Neuronal stem cell (in vitro differentiated cells): Measurements from ENCODE around the gene CFAP77.

ENCODE experiments used
- DNase-seq: peaks from one replicate; pipeline ENCODE4 v3.0.0-alpha.2; 2013; ENCODE audit warnings: low spot score
- H2AFZ ChIP-seq: one replicate; pipeline ENCODE4 v1.6.1; 2013; ENCODE audit warnings: mild to moderate bottlenecking, low read length, inconsistent platforms
- H2AK5ac ChIP-seq: 2 replicates; pipeline ENCODE4 v1.6.1; 2013; ENCODE audit warnings: low read depth, mild to moderate bottlenecking, inconsistent platforms, low read length, moderate library complexity, mixed read lengths
- H2BK120ac ChIP-seq: 2 replicates; pipeline ENCODE4 v1.6.1; 2013; ENCODE audit warnings: low read depth, mild to moderate bottlenecking, inconsistent platforms, low read length, moderate library complexity, mixed read lengths
- H2BK12ac ChIP-seq: one replicate; pipeline ENCODE4 v1.6.1; 2013; ENCODE audit warnings: low read length, inconsistent platforms
- H2BK15ac ChIP-seq: 2 replicates; pipeline ENCODE4 v1.6.1; 2013; ENCODE audit warnings: mild to moderate bottlenecking, low read length, inconsistent platforms, mixed read lengths
- H2BK5ac ChIP-seq: one replicate; pipeline ENCODE4 v1.6.1; 2013; ENCODE audit warnings: inconsistent platforms, mild to moderate bottlenecking, low read length, moderate library complexity
- H3K14ac ChIP-seq: one replicate; pipeline ENCODE4 v1.6.1; 2013; ENCODE audit warnings: low read length, inconsistent platforms
- H3K18ac ChIP-seq: 2 replicates; pipeline ENCODE4 v1.6.1; 2013; ENCODE audit warnings: low read length, inconsistent platforms
- H3K23ac ChIP-seq: 2 replicates; pipeline ENCODE4 v1.6.1; 2013; ENCODE audit warnings: low read depth, mild to moderate bottlenecking, mixed read lengths, low read length, inconsistent platforms; ENCODE audit not compliant: poor library complexity
- H3K27ac ChIP-seq: replicated peaks from 3 replicates; pipeline ENCODE4 v1.5.1; 2013; ENCODE audit warnings: low read length, inconsistent platforms
- H3K27me3 ChIP-seq, 3 experiments: 2 replicates each; pipeline ENCODE4 v1.6.1; 2013; ENCODE audit warnings: low read length in 3 of 3, mild to moderate bottlenecking in 2 of 3, inconsistent platforms in 1 of 3, low read depth in 1 of 3, mixed read lengths in 1 of 3, moderate library complexity in 1 of 3; ENCODE audit not compliant: control insufficient read depth in 3 of 3, insufficient read depth in 3 of 3
- H3K36me3 ChIP-seq, 2 donors: replicated peaks in 1 of 2; 2 replicates each; pipeline ENCODE4 v1.6.1; 2013; ENCODE audit warnings: low read length in 2 of 2; ENCODE audit not compliant: control insufficient read depth in 2 of 2, insufficient read depth in 2 of 2
- H3K4ac ChIP-seq: 2 replicates; pipeline ENCODE4 v1.6.1; 2013; ENCODE audit warnings: inconsistent platforms, mild to moderate bottlenecking, low read length, moderate library complexity
- H3K4me1 ChIP-seq, 2 donors: 1 replicate in 1 of 2; 2 replicates in 1 of 2; pipeline ENCODE4 v1.6.1; 2013; ENCODE audit warnings: low read length in 2 of 2, low read depth in 1 of 2; ENCODE audit not compliant: control insufficient read depth in 2 of 2, insufficient read depth in 1 of 2
- H3K4me2 ChIP-seq: one replicate; pipeline ENCODE4 v1.6.1; 2013; ENCODE audit warnings: mild to moderate bottlenecking, low read length, inconsistent platforms; ENCODE audit not compliant: insufficient read depth, poor library complexity, severe bottlenecking
- H3K4me3 ChIP-seq, 2 donors: 2 replicates each; pipeline ENCODE4 v1.5.1; 2013; ENCODE audit warnings: low read length in 2 of 2, mild to moderate bottlenecking in 2 of 2, inconsistent platforms in 1 of 2, moderate library complexity in 1 of 2
- H3K79me1 ChIP-seq: one replicate; pipeline ENCODE4 v1.6.1; 2013; ENCODE audit warnings: low read depth, mild to moderate bottlenecking, inconsistent platforms, low read length, moderate library complexity
- H3K9ac ChIP-seq: one replicate; pipeline ENCODE4 v1.6.1; 2013; ENCODE audit warnings: mild to moderate bottlenecking, low read depth, low read length, inconsistent platforms; ENCODE audit not compliant: poor library complexity
- H3K9me3 ChIP-seq, 2 donors: replicated peaks in 1 of 2; 2 replicates each; pipeline versions ENCODE3 to v1.6.1; 2013; ENCODE audit warnings: low read length in 2 of 2, mild to moderate bottlenecking in 2 of 2, inconsistent platforms in 1 of 2, low read depth in 1 of 2, mixed read lengths in 1 of 2, moderate library complexity in 1 of 2; ENCODE audit not compliant: control insufficient read depth in 2 of 2, insufficient read depth in 1 of 2
- H4K8ac ChIP-seq: one replicate; pipeline ENCODE4 v1.6.1; 2013; ENCODE audit warnings: low read depth, mild to moderate bottlenecking, inconsistent platforms, low read length, moderate library complexity
- H4K91ac ChIP-seq: one replicate; pipeline ENCODE4 v1.6.1; 2013; ENCODE audit warnings: low read length, low read depth, mild to moderate bottlenecking, inconsistent platforms; ENCODE audit not compliant: poor library complexity
- WGBS, 2 donors: extraction: QIAGEN DNeasy Blood & Tissue Kit; methylation state at CpG; one replicate each; pipeline ENCODE4 v1.1.7; 2013; ENCODE audit warnings: missing lambda C conversion rate in 2 of 2, mixed read lengths in 1 of 2; ENCODE audit not compliant: insufficient read length in 2 of 2, insufficient replicate concordance in 1 of 2; ENCODE audit errors: extremely low coverage in 2 of 2; 5-methylcytosine and 5-hydroxymethylcytosine counted together

Gene CFAP77

GRCh38 chr9:132591751-132592314 lies 181.8 kb downstream of the CFAP77 start:
- peaks cover 0 to 2% of the 10 kb centered on the region in 2 donors for H3K9me3 ChIP-seq
- H3K79me1 ChIP-seq = no peaks in the 10 kb centered on the region
- no peak overlapping the region for H3K9ac ChIP-seq
- H3K4me3 ChIP-seq = no peak overlapping the region
- no peak overlapping the region for H2BK12ac ChIP-seq
- H2AFZ ChIP-seq = no peak overlapping the region
- no peak for DNase-seq
- no peak overlapping the region for H2AK5ac ChIP-seq
- no peak overlapping the region for H3K14ac ChIP-seq
- no peak overlapping the region for H4K91ac ChIP-seq
- peaks cover 41 to 53% (median 51%) of the 10 kb centered on the region in 3 experiments for H3K27me3 ChIP-seq
- H3K27ac ChIP-seq = no peak overlapping the region
- peaks cover 6 to 17% of the 10 kb centered on the region in 2 donors for H3K4me1 ChIP-seq
- H3K23ac ChIP-seq = no peak overlapping the region
- H2BK120ac ChIP-seq = no peak overlapping the region
- H2BK15ac ChIP-seq = no peak overlapping the region
- no peak overlapping the region for H4K8ac ChIP-seq
- peak overlapping the region; percentile 47 for H3K4me2 ChIP-seq
- no peak overlapping the region for H3K4ac ChIP-seq
- no peak overlapping the region for H3K18ac ChIP-seq
- H3K36me3 ChIP-seq = peaks cover 7 to 32% of the 10 kb centered on the region in 2 donors
- H2BK5ac ChIP-seq = no peak overlapping the region
- WGBS, 2 donors = no CpG with 5 or more reads among the region's 9 CpGs

- Histone ChIP-seq H2BK12ac (no peak overlapping the region), H2AFZ (no peak overlapping the region), H3K23ac (no peak overlapping the region), H4K91ac (no peak overlapping the region), H3K36me3 (peaks cover 7 to 38% of the 10 kb centered on the region in 2 donors), H3K14ac (no peak overlapping the region), H2AK5ac (no peak overlapping the region), H3K4me1 (peaks cover 6 to 17% of the 10 kb centered on the region in 2 donors), H3K27me3 (peaks cover 35 to 46% (median 45%) of the 10 kb centered on the region in 3 experiments), H3K4me3 (no peak overlapping the region), H3K9me3 (peaks cover 0 to under 1% of the 10 kb centered on the region in 2 donors), H3K18ac (no peak overlapping the region), H3K27ac (no peak overlapping the region), H2BK5ac (no peak overlapping the region), H4K8ac (no peak overlapping the region), H2BK15ac (no peak overlapping the region), H3K4ac (no peak overlapping the region), H3K79me1 (no peaks in the 10 kb centered on the region), H3K9ac (no peak overlapping the region), H2BK120ac (no peak overlapping the region), H3K4me2 (peak overlapping the region; percentile 47)
- DNase-seq = no peak
- no CpG with 5 or more reads among the region's 8 CpGs for WGBS, 2 donors
Measured at GRCh38 chr9:132592451-132592850, 182.4 kb downstream of the CFAP77 start.

- no peak overlapping the region for H3K23ac ChIP-seq
- no peak overlapping the region for H2BK5ac ChIP-seq
- no peak overlapping the region for H3K27ac ChIP-seq
- no peak overlapping the region for H2AFZ ChIP-seq
- no peak overlapping the region for H2BK15ac ChIP-seq
- H3K9me3 ChIP-seq = no peaks in the 10 kb centered on the region
- no peak overlapping the region for H2BK12ac ChIP-seq
- H3K4me1 ChIP-seq = peaks cover 6 to 19% of the 10 kb centered on the region in 2 donors
- no peak overlapping the region for H3K14ac ChIP-seq
- no peak overlapping the region for H2BK120ac ChIP-seq
- H3K36me3 ChIP-seq = peaks cover 10 to 56% of the 10 kb centered on the region in 2 donors
- no peak overlapping the region for H3K4ac ChIP-seq
- no CpG with 5 or more reads among the region's 13 CpGs for WGBS, 2 donors
- no peak overlapping the region for H3K4me2 ChIP-seq
- H3K79me1 ChIP-seq = no peaks in the 10 kb centered on the region
- H3K27me3 ChIP-seq = peaks cover 15 to 27% (median 25%) of the 10 kb centered on the region in 3 experiments
- no peak overlapping the region for H3K18ac ChIP-seq
- H4K91ac ChIP-seq = no peak overlapping the region
- no peak overlapping the region for H4K8ac ChIP-seq
- H2AK5ac ChIP-seq = no peak overlapping the region
- H3K9ac ChIP-seq = no peak overlapping the region
- DNase-seq = no peak
- no peak overlapping the region for H3K4me3 ChIP-seq
Measured at GRCh38 chr9:132594412-132594811, 184.4 kb downstream of the CFAP77 start.

GRCh38 chr9:132595319-132595718 lies 185.3 kb downstream of the CFAP77 start:
- no peak for DNase-seq
- H3K4me1 ChIP-seq = peaks cover 6 to 19% of the 10 kb centered on the region in 2 donors
- no peak overlapping the region for H3K9ac ChIP-seq
- H2BK5ac ChIP-seq = no peak overlapping the region
- no peak overlapping the region for H4K8ac ChIP-seq
- H3K14ac ChIP-seq = no peak overlapping the region
- no CpG with 5 or more reads among the region's 6 CpGs for WGBS, 2 donors
- H4K91ac ChIP-seq = no peak overlapping the region
- no peak overlapping the region for H3K4me3 ChIP-seq
- H2BK15ac ChIP-seq = no peak overlapping the region
- H3K27me3 ChIP-seq = peaks cover 8 to 18% (median 17%) of the 10 kb centered on the region in 3 experiments
- no peaks in the 10 kb centered on the region for H3K79me1 ChIP-seq
- no peak overlapping the region for H2AK5ac ChIP-seq
- no peaks in the 10 kb centered on the region for H3K9me3 ChIP-seq
- peaks cover 12 to 63% of the 10 kb centered on the region in 2 donors for H3K36me3 ChIP-seq
- H2BK12ac ChIP-seq = no peak overlapping the region
- no peak overlapping the region for H3K18ac ChIP-seq
- no peak overlapping the region for H3K4me2 ChIP-seq
- H3K4ac ChIP-seq = no peak overlapping the region
- H2BK120ac ChIP-seq = no peak overlapping the region
- H2AFZ ChIP-seq = no peak overlapping the region
- H3K27ac ChIP-seq = no peak overlapping the region
- no peak overlapping the region for H3K23ac ChIP-seq
